MV-4-11 (cell line): Measurements from ENCODE around the gene PAQR5.
"Not testable (repeated sequence)": the region's sequence is repeated elsewhere in the genome, so short reads cannot be mapped to it uniquely, and the experiment has no call there.

Experiments
- DNase-seq: peaks from one replicate; lab custom pipeline; 2025; lab: John Stamatoyannopoulos, UW

PAQR5 gene

GRCh38 chr15:69298697-69299441 is at the start of gene PAQR5:
Gene PAQR5 (plus strand): TSS chr15:69298912. CDS start chr15:69360081, 61,169 bp downstream.
- no peak for DNase-seq

GRCh38 chr15:69253156-69253555 is 45.6 kb upstream of the PAQR5 start:
- no peak for DNase-seq

GRCh38 chr15:69265347-69265955 is 33.3 kb upstream of the PAQR5 start:
- peak; percentile 40 for DNase-seq

GRCh38 chr15:69271217-69271616 is 27.5 kb upstream of the PAQR5 start:
- no peak for DNase-seq

- no peak for DNase-seq
Measured at GRCh38 chr15:69272139-69272538, 26.6 kb upstream of the PAQR5 start.

GRCh38 chr15:69272891-69273290 is 25.8 kb upstream of the PAQR5 start:
- DNase-seq = no peak

- DNase-seq = no peak
Measured at GRCh38 chr15:69275074-69275670, 23.5 kb upstream of the PAQR5 start.

- no peak for DNase-seq
Measured at GRCh38 chr15:69275933-69276560, 22.7 kb upstream of the PAQR5 start.

- no peak for DNase-seq
Measured at GRCh38 chr15:69277316-69277715, 21.4 kb upstream of the PAQR5 start.

GRCh38 chr15:69279636-69280035 is 19.1 kb upstream of the PAQR5 start:
- DNase-seq = no peak

GRCh38 chr15:69280783-69281182 is 17.9 kb upstream of the PAQR5 start:
- DNase-seq = no peak

- DNase-seq = no peak
Measured at GRCh38 chr15:69282104-69282743, 16.5 kb upstream of the PAQR5 start.

- DNase-seq = no peak
Measured at GRCh38 chr15:69285834-69286233, 12.9 kb upstream of the PAQR5 start.

- DNase-seq = no peak
Measured at GRCh38 chr15:69288011-69288410, 10.7 kb upstream of the PAQR5 start.

- no peak for DNase-seq
Measured at GRCh38 chr15:69288531-69289341, 10.0 kb upstream of the PAQR5 start.

- DNase-seq = no peak
Measured at GRCh38 chr15:69289342-69290146, 9.2 kb upstream of the PAQR5 start.

- no peak for DNase-seq
Measured at GRCh38 chr15:69290346-69291164, 8.2 kb upstream of the PAQR5 start.

- DNase-seq = not testable (repeated sequence)
Measured at GRCh38 chr15:69291651-69292050, 7.1 kb upstream of the PAQR5 start.

- DNase-seq = no peak
Measured at GRCh38 chr15:69292826-69293420, 5.8 kb upstream of the PAQR5 start.
